ENCODE data around the gene CHMP6.

CHMP6 gene

DNA sequence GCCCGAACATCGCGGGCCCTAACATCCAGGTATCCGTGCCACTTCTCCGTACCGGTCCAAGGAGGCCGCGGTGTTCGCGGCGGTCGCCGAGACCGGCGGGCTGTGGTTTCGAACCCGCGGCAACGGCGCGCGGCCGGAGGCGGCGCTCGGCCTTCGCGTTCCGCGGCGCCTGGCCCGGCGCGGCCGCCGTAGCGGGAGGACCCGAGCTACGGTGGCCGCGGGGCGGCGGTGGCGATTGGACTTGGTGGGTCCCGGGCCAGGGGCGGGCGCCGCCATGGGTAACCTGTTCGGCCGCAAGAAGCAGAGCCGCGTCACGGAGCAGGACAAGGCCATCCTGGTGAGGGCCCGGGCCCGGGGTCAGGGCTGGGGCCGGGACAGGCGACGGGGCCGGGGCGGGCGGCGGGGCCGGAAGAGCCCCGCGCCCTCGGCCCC is at the start of gene CHMP6:
Gene CHMP6 (plus strand): TSS at position 197 of the 432 bp plus-strand sequence. CDS start 78 bp downstream, at position 275.
- DNase-seq = peak; percentile 12 to 42

DNA sequence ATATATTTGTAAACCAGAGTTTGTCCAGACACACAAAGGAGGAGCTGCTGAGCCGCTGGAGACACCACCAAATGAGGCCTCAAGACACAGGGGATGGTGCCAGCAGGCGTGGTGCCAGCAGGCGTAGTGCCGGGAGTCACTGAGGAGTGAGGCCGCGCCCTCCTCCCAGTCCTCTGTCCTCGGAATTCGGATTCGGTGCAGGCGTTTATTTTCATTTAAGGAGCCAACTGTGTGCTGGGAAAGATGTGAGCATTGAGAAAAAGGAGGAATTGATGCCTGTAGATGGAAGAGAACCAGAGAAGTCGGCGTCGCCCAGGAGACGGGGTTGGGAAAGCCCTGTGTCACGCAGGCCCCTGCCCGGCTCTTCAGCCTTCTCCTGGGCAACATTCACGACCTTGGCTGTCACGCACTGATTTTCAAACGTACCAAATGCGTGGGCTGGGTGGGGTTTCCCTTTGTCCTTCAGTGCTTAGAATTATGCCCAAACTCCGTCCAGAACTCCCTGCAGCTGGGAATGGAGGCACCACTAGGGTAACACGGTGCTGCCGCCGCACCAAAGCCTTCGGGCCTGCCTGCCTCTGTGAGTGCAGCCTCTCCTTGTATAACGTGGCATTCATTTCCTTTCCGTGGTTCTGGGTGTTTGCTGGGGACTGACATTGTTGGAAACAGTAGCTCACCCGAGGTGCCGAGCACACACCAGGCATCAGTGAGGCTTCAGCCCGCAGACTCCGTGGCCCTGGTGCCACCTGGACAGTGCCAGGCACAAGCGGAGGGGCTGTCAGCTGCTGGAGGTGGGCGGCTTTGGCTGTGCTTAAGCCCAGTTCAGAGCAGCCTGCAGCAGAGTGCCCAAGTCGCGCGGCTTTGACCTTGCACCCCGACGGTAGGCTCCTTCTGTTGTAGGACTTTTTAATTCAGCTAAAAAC is 49.0 kb upstream of the CHMP6 start:
- peak; percentile 41 to 45 for DNase-seq

GRCh38 chr17:80943346-80944145 is 48.1 kb upstream of the CHMP6 start:
- DNase-seq = no peak

DNA sequence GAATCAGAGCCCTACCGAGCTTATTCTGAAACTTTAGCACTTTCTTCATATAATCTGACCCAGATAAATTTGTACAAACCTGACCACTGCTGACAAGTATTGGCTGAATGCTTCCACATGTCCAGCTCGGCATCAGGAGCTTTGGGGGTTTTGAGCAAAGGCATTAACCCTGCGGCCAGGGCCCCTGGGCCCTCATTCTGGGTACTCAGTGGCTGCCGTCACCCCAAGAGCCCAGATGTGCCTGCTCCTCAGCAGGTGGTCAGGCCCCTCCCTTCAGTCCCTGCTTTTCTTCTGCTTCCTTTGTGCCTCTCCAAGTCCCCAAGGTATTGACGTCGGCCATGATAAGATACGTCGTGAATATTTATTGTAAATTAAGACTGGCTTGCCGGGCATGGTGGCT is 47.3 kb upstream of the CHMP6 start:
- DNase-seq = no peak

- no peak for DNase-seq
Measured at GRCh38 chr17:80945736-80946135, 45.9 kb upstream of the CHMP6 start.

- no peak for DNase-seq
Measured at GRCh38 chr17:80946449-80946848, 45.2 kb upstream of the CHMP6 start.

DNA sequence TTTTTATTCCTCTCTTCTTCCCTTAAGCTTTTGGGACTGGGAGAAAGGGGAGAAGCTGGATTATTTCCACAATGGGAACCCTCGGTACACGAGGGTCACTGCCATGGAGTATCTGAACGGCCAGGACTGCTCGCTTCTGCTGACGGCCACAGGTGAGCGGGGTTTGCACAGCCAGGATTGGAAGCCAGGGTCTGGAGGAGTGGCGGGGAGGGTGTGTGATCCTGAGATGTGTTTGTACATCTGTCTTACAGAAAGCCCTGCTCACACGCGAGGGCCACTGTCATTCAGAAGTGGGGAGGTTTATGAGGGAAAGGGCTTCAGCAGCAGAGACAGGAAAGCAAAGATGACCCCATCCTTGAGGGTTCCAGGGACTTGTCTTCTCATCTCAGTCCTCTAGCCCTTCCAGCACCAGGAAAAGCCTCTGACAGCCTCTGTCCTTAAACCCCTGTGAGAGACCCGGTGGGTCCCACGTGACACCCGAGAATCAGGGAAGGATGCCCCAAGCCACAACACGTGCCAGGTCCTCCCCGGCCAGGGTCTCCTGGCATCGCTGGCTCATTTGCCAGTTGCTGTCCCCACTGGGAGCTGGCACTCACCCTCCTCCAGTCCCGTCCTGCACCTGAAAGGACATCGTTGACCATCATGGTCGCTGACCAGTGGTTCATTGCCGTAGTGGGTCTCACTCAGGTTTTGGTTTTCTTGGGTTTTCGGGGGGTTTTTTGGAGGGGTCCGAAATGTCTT is 44.3 kb upstream of the CHMP6 start:
- DNase-seq = no peak

DNA sequence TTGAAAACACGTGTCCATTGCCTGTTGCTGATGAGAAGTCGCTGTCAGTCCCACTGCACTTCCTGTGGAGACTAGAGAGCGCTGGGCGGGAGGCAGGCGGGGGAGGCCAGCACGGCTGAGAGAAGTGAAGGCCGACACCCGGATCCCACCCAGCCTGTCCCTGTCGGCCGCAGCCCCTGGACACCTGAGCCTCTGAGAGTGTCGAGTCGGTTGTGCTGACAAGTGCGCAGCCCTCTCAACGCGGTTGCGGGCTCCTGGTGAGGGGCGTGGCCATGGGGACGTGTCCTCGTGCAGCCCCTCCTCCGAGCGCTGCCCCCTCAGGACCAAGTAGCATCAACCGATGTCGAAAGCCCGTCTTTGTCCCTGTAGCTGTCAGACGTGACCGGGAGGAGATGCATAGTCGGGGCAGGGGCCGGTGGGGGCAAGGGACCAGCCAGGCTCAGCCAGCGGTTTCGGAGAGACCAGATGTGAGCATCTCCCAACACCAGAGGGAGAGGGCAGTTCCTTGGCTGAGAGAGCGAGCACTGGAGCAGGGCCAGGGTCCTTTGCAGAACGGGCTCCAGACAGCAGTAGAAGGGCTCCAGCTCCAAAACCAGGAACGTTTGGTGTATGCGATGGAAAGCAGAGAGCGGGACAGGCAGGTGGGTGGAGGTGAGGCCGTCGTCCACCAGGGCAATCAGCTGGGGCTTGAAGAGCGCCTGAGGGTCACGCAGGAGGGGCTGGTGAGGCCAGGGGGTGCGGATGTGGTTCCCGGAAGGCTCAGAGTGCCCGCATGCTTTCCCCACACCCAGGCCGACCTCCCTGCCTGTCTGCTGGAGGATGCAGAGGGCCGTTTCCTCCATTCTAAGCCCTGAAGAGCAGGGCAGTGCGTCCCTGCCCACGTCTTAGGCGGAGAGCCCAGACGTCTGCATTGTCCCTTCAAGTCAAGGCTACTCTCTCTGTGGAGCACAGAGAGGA is 43.3 kb upstream of the CHMP6 start:
- DNase-seq = no peak

GRCh38 chr17:80948976-80949450 is 42.6 kb upstream of the CHMP6 start:
- DNase-seq = no peak

- DNase-seq = no peak
Measured at GRCh38 chr17:80949451-80950421, 41.9 kb upstream of the CHMP6 start.

GRCh38 chr17:80950466-80951120 is 41.0 kb upstream of the CHMP6 start:
- DNase-seq = no peak

DNA sequence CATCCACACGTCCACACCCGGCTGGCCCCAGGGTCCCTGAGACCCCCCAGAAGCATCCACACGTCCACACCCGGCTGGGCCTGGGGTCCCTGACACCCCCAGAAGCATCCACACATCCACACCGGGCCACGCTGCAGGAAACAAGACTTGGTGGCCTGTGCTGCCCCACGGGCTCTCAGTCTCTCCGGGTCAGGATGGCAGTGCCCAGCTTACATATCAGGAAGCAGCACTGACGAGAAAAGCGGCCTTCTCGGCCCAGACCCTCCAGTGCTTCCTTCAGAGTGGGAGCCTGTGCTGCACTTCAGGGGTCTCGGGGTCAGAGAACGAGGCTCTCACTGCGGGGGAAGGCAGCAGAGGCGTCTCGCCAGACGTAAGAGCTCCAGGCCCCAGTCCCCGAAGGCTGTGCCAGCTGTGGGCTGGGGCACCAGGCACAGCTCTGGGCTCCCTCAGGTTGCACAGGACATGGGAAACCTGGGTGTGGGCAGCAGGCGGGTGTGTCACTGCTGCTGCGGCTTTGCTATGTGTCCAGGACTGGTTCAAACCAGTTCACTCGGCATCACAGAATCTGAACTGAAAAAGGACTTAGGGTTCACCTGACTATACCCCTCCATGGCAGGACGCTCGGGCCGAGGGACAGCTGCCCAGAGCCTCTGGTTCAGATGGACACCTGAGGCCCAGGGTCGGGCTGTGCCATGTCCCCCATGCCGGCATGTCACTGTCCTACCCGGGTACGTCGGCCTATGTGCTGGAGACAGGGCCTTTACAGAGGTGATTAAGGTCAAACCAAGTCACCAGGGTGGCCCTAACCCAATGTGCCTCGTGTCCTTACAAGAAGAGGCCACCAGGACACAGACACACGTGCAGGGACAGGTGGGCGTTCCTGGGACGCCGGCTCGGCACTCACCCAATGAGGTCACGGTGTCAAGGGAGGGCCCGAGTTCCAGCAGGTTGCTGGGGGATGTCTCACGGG is 40.2 kb upstream of the CHMP6 start:
- DNase-seq = no peak

DNA sequence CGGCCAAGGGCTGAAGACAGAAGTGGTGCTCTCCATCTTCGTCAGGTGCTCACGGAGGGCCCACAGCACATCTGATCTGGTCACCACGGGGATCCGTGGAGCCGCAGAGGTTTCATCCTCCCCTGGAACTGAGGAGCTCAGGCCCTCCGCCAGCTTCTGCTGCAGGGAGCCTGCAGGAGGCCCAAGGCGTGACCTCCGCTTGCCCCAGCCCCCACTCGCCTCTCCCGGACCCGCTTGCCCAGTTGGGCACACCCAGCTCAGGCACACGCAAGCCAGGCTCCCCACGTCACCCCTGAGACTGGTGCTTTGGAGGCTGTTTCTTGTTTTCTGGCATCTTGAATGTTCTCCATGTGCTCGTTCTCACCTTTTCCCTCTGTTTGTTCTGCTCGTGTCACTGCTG is 39.4 kb upstream of the CHMP6 start:
- no peak for DNase-seq

DNA sequence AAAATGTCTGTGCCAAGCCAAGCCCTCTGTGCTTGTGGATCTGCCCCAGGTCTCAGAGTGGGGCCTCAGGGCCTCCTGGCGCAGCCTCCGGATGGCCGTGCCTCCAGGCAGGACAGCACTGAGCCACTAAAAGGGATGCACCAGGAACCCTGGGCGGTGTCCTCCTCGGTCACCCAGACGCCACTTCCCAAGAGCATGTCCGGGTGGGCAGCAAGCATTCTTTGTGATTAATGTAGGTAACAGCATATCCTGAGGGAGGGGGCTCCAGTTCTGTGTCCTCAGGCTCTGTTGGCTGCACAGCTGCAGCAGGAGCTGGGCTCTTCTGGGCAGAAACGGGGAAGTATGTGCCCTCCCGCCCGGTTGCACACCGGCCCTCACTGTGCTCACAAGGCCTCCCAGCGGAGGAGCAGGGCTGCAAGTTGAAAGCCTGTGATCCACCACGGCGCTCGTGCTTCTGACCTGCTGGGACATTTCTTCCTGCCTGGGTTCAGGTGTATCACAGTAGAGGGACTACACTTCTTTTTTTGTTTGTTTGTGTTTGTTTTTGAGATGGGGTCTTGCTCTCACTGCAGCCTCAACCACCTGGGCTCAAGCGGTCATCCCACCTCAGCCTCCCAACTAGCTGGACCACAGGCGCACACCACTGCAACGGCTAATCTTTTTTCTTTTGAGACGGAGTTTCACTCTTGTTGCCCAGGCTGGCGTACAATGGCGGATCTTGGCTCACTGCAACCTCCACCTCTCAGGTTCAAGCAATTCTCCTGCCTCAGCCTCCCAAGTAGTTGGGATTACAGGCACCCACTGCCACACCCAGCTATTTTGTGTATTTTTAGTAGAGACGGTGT is 37.9 kb upstream of the CHMP6 start:
- no peak for DNase-seq

- DNase-seq = no peak
Measured at GRCh38 chr17:80955078-80955477, 36.6 kb upstream of the CHMP6 start.

DNA sequence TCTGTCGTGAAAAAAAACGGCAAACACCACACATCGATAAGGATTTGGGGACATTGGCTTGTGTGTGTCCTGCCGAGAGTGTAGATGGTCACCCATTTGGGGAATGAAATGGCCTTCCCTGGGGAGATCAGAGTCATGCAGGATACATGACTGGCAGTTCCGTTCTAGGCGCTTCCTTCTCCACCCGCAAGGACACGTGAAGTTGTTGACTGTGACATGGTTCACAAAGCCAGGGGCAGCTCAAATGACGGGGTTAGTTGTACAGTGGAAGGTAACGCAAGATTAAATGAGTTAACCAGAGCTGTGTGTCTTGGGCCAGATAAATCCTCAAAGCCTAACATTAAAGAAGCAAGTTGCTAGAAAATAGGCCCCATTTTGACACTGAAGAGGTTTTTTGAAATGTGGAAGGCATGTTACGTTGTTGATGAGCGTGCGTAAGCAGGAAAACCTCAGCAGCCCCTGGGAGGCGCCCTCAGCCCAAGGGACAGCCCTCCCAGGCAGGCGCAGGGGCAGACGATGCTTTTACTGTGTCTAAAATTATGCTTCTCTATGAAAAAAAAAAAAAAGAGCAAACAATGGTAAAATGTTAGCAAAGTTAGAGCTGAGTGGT is 35.9 kb upstream of the CHMP6 start:
- no peak for DNase-seq
